Measurements from ENCODE around the gene FOXD1. TPM values are rescaled to one million over a fixed set of nuclear protein-coding genes. Genes with fewer than 3 reads are reported as not detected.

FOXD1 gene
- total and polyA plus RNA-seq, 2 of the 4 experiments (the other 2 are of a cell fraction): 3.2 to 23.1 TPM

GRCh38 chr5:73495772-73496335 is 47.3 kb upstream of the FOXD1 start:
- Histone ChIP-seq H4K5ac (ENCODE audit: low read depth, low read length) (no peak overlapping the region), H3K18ac (ENCODE audit: low read depth, low read length) (no peak overlapping the region), H3K4me2 (ENCODE audit: low read depth, low read length) (no peak overlapping the region), H2BK120ac (ENCODE audit: low read depth, low read length) (no peak overlapping the region), H4K8ac (ENCODE audit: low read depth in 2 of 2, low read length in 2 of 2) (no peak overlapping the region), H2AFZ (replicated peaks; ENCODE audit: low read length, poor library complexity) (no peak overlapping the region), H2BK20ac (ENCODE audit: low read depth, low read length) (no peak overlapping the region), H3K56ac (ENCODE audit: extremely low read depth, insufficient read depth, low read length) (no peak overlapping the region), H2BK15ac (ENCODE audit: low read depth, low read length) (no peak overlapping the region), H3K9me1 (ENCODE audit: insufficient read depth, low read length) (no peaks in the 10 kb centered on the region), H3K27ac (ENCODE audit: insufficient read depth, low read length) (no peak overlapping the region), H3K4ac (ENCODE audit: low read depth, low read length) (no peak overlapping the region), H3K27me3 (ENCODE audit: control insufficient read depth, insufficient read depth, low read length) (peaks cover 1% of the 10 kb centered on the region; the same call in 1 of the 2 replicates), H4K91ac (ENCODE audit: insufficient read depth, low read depth, low read length) (no peak overlapping the region), H2BK5ac (ENCODE audit: low read depth, low read length, poor library complexity, severe bottlenecking) (no peak overlapping the region), H2AK9ac (replicated peaks; ENCODE audit: low read depth, low read length, poor library complexity) (no peak overlapping the region), H3K4me1 (ENCODE audit: control insufficient read depth, insufficient read depth, low read length) (peaks cover 2% of the 10 kb centered on the region; the same call in 1 of the 2 replicates), H3K9ac (ENCODE audit: low read depth, low read length) (no peak overlapping the region), H3K36me3 (ENCODE audit: control insufficient read depth, insufficient read depth, low read length) (no peaks in the 10 kb centered on the region), H4K20me1 (ENCODE audit: insufficient read depth, low read length) (peaks cover 10% of the 10 kb centered on the region; the same call in 1 of the 2 replicates), H3K79me1 (ENCODE audit: low read depth in 1 of 2, low read length in 2 of 2) (peaks cover 0 to 19% of the 10 kb centered on the region in 2 experiments; a peak in 2 of 4 replicates), H2AK5ac (ENCODE audit: low read depth, low read length) (no peak overlapping the region), H3K23ac (ENCODE audit: low read depth, low read length) (0 out of 2 replicates have a peak overlapping the region, but pooled peaks have one; percentile 63), H3K9me3 (ENCODE audit: control insufficient read depth, insufficient read depth, low read length) (no peaks in the 10 kb centered on the region), H3K4me3 (ENCODE audit: insufficient read depth, low read depth, low read length) (no peak overlapping the region), H3K14ac (replicated peaks; ENCODE audit: low read depth, low read length) (no peak overlapping the region)
- intact Hi-C loops (cut with micrococcal nuclease): no loop called here
- in situ Hi-C loops (cut with MboI; ENCODE audit: low sequenced_read_pairs): no loop called here
- DNase-seq (no peak), ATAC-seq (ENCODE audit: low read depth) (no peak)
- TF ChIP-seq MXI1 (IDR thresholded peaks at IDR 0.05; ENCODE audit: borderline replicate concordance, low read depth, low read length): no peak
- TF ChIP-seq USF2 (IDR thresholded peaks at IDR 0.05; ENCODE audit: low read depth, low read length): no peak
- no peak for TF ChIP-seq FOS (IDR thresholded peaks at IDR 0.05; ENCODE audit: low read depth, low read length)
- TF ChIP-seq ELK1 (IDR thresholded peaks at IDR 0.05; ENCODE audit: borderline replicate concordance, low read depth, low read length): no peak
- ChIA-PET CTCF (interaction anchor here (0.8 to 0.9 kb wide), 2 partner anchors 9 to 12 kb away, joined by 4 to 5 read pairs; no protein-coding TSS in a partner anchor), POLR2A (ENCODE audit: unreplicated experiment) (interaction anchor here (0.7 kb wide), 1 partner anchor 279 kb away, joined by 11 read pairs; no protein-coding TSS in a partner anchor)
- BruUV-seq (replicated peaks): no TSS peak
- dilution Hi-C loops (cut with HindIII; ENCODE audit: low sequenced_read_pairs, unreplicated experiment): no loop called here
- WGBS, 2 experiments (ENCODE audit: extremely low coverage in 2 of 2, insufficient read length in 1 of 2): no CpG with 5 or more reads among the region's 4 CpGs

Measured in IMR-90 (cell line).